Activated B cell treated with CpG ODN at 0.5 μM for 24 hours (primary cell): ENCODE data around the gene OLFML2A. TPM values are rescaled to one million over a fixed set of nuclear protein-coding genes. Genes with fewer than 3 reads are reported as not detected.

ENCODE experiments used
- ATAC-seq: fragments of 200-7000 bp; cut with Tn5 transposase; one replicate; pipeline ENCODE4 v1.10.0; 2021; ENCODE audit warnings: low read depth, mild to moderate bottlenecking, moderate library complexity
- CTCF ChIA-PET: fragments of 350-600 bp; sonication (Branson Sonifier 250); formaldehyde crosslinking; loops from one replicate; lab custom pipeline; 2021; ENCODE audit warnings: antibody characterized with exemption; lab: Charles Lee
- POLR2A ChIA-PET: fragments of 350-600 bp; sonication (Branson Sonifier 250); formaldehyde crosslinking; loops from one replicate; lab custom pipeline; 2021; ENCODE audit warnings: antibody characterized with exemption; lab: Charles Lee
- DNase-seq: peaks from one replicate; pipeline ENCODE4 v3.0.0; 2022
- H3K27ac Mint-ChIP-seq: one replicate; pipeline ENCODE4 v1.8.0; 2020; ENCODE audit warnings: mixed read lengths
- H3K27me3 Mint-ChIP-seq: one replicate; pipeline ENCODE4 v1.8.0; 2021; ENCODE audit warnings: mixed read lengths
- H3K36me3 Mint-ChIP-seq: one replicate; pipeline ENCODE4 v1.8.0; 2021; ENCODE audit warnings: low read depth, mixed read lengths
- H3K4me1 Mint-ChIP-seq: one replicate; pipeline ENCODE4 v1.8.0; 2021; ENCODE audit warnings: mixed read lengths
- H3K4me3 Mint-ChIP-seq: one replicate; pipeline ENCODE4 v1.8.0; 2020; ENCODE audit warnings: mild to moderate bottlenecking, mixed read lengths
- H3K9me3 Mint-ChIP-seq: one replicate; pipeline ENCODE4 v1.8.0; 2020; ENCODE audit warnings: mixed read lengths
- CTCF ChIP-seq: fragments of 200-600 bp; IDR thresholded peaks from one replicate; pipeline ENCODE4 v1.8.0; 2022; ENCODE audit warnings: antibody characterized with exemption, mild to moderate bottlenecking
- intact Hi-C: fragments of 100-400 bp; cut with micrococcal nuclease; formaldehyde crosslinking; loops from one replicate; pipeline ENCODE4 v1.15.1; 2024
- total RNA-seq: library from RNA; stranded (reverse); gene quantifications from 2 replicates; pipeline ENCODE4 v1.2.3, GENCODE V29; 2022

OLFML2A gene
- total RNA-seq, 1 donor from 2014 or later = 0.78 TPM

- intact Hi-C loops = loop anchor here (5.0 kb wide), 1 partner anchor 36 kb away; no protein-coding TSS in a partner anchor
- no peak for TF ChIP-seq CTCF
- Mint-ChIP-seq H3K27ac (peak overlapping the region; percentile 94), H3K4me1 (peaks cover 40% of the 10 kb centered on the region), H3K4me3 (no peak overlapping the region), H3K36me3 (no peaks in the 10 kb centered on the region), H3K9me3 (no peaks in the 10 kb centered on the region), H3K27me3 (no peaks in the 10 kb centered on the region)
- no peak for ATAC-seq
- POLR2A ChIA-PET = interaction anchor here (4.0 kb wide), 1 partner anchor 60 kb away, joined by 16 read pairs; the partner anchor contains the start of genes ARPC5L and RPL35
- CTCF ChIA-PET = interaction anchor here (2.7 to 3.0 kb wide), 2 partner anchors 29 to 52 kb away, joined by 14 to 17 read pairs; partner anchors contain the start of genes NR6A1 and WDR38
- DNase-seq = no peak
Observed at GRCh38 chr9:124801356-124801755, 24.4 kb downstream of the OLFML2A start.

- Mint-ChIP-seq H3K36me3 (no peaks in the 10 kb centered on the region), H3K4me3 (no peak overlapping the region), H3K9me3 (no peaks in the 10 kb centered on the region), H3K27ac (peak overlapping the region; percentile 69), H3K4me1 (peaks cover 40% of the 10 kb centered on the region), H3K27me3 (no peaks in the 10 kb centered on the region)
- ChIA-PET CTCF (no interaction called here), POLR2A (interaction anchor here (4.0 kb wide), 1 partner anchor 59 kb away, joined by 16 read pairs; the partner anchor contains the start of genes ARPC5L and RPL35)
- DNase-seq (no peak), ATAC-seq (no peak)
- intact Hi-C loops = loop anchor here (5.0 kb wide), 1 partner anchor 35 kb away; no protein-coding TSS in a partner anchor
- no peak for TF ChIP-seq CTCF
Observed at GRCh38 chr9:124802426-124802825, 25.5 kb downstream of the OLFML2A start.

GRCh38 chr9:124803911-124804310 is 27.0 kb downstream of the OLFML2A start:
- no peaks in the 10 kb centered on the region for H3K36me3 Mint-ChIP-seq
- H3K4me3 Mint-ChIP-seq = no peak overlapping the region
- H3K9me3 Mint-ChIP-seq = no peaks in the 10 kb centered on the region
- DNase-seq (no peak), ATAC-seq (no peak)
- TF ChIP-seq CTCF = no peak
- no peak overlapping the region for H3K27ac Mint-ChIP-seq
- H3K27me3 Mint-ChIP-seq = no peaks in the 10 kb centered on the region
- CTCF ChIA-PET = no interaction called here
- POLR2A ChIA-PET = interaction anchor here (0.6 to 1.4 kb wide), 2 partner anchors 9 to 58 kb away, joined by 3 to 6 read pairs; partner anchors contain the start of gene ARPC5L
- peaks cover 38% of the 10 kb centered on the region for H3K4me1 Mint-ChIP-seq
- intact Hi-C loops = loop anchor here (5.0 kb wide), 1 partner anchor 33 kb away; no protein-coding TSS in a partner anchor

DNA sequence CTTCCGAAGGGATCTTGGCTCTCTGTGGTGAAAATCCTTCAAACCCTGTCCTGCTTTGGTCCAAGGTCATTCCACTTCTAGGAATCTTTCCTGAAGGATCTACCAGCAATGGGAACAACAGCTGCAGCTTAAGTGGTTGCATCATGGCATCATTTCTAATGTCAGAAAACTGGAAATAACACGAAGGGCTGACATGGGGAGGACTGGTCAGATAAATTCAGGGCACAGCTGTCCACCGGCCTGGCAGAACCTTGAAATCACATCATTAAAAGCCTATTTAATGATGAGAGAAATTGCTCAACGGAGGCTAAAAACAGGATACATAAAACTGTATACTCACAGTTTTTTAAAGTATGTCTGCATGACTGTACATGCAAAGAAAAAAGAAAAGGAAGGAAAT is 28.3 kb downstream of the OLFML2A start:
- no peak for DNase-seq
- H3K4me1 Mint-ChIP-seq = peaks cover 27% of the 10 kb centered on the region
- no peak overlapping the region for H3K4me3 Mint-ChIP-seq
- no peaks in the 10 kb centered on the region for H3K27me3 Mint-ChIP-seq
- POLR2A ChIA-PET = no interaction called here
- ATAC-seq = no peak
- H3K27ac Mint-ChIP-seq = no peak overlapping the region
- no peaks in the 10 kb centered on the region for H3K9me3 Mint-ChIP-seq
- no peak for TF ChIP-seq CTCF
- intact Hi-C loops = no loop called here
- H3K36me3 Mint-ChIP-seq = no peaks in the 10 kb centered on the region
- CTCF ChIA-PET = no interaction called here

DNA sequence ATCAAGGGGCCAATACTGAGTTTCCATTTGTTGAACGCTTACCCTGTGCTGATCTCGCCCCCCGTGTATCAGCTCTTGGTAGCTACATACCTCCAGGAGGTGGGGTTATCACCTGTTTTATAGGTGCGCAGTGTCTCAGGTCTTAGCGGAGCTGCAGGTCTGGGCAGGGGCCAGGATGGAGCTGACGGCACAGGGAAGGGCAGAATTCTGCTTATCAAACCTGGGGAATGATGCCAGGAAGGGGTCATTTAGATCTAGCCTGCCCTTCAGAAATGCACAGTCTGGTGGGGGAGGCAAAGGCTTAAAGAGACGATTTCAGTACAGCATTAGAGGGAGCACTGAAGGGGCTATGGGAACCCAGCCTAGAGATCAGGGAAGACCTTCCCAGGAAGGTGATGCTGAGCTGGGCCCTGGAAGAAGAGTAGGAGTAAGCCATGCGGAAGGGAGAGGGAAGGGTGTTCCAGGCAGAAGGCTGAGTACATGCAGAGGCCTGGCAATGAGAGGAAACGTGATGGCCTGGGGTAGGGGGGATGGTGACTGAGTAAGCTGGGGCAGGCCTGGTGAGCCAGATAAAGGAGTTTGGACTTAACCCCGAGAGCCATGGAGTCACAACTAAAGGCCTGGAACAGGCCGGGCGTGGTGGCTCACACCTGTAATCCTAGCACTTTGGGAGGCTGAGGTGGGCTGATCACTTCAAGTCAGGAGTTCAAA is 31.5 kb downstream of the OLFML2A start:
- Mint-ChIP-seq H3K4me3 (no peak overlapping the region), H3K27me3 (no peaks in the 10 kb centered on the region), H3K4me1 (no peaks in the 10 kb centered on the region), H3K36me3 (no peaks in the 10 kb centered on the region), H3K9me3 (no peaks in the 10 kb centered on the region), H3K27ac (no peak overlapping the region)
- no peak for DNase-seq
- no peak for TF ChIP-seq CTCF
- CTCF ChIA-PET = no interaction called here
- POLR2A ChIA-PET = no interaction called here
- no peak for ATAC-seq
- intact Hi-C loops = no loop called here
